PC-9 (cell line): ENCODE data around the gene SLFN11. TPM values are rescaled to one million over a fixed set of nuclear protein-coding genes. Genes with fewer than 3 reads are reported as not detected.

Source experiments
- BruUV-seq: library from RNA; stranded (reverse); fragments of 400-500 nt; replicated peaks from 2 replicates; lab custom pipeline; 2021; lab: Mats Ljungman, UMichigan
- CTCF ChIA-PET: fragments of 300-600 bp; sonication (Branson Sonifier 250); formaldehyde crosslinking; loops from one replicate; lab custom pipeline; 2022; ENCODE audit warnings: antibody characterized with exemption; lab: Charles Lee
- POLR2A ChIA-PET: fragments of 300-600 bp; sonication (Branson Sonifier 250); formaldehyde crosslinking; loops from one replicate; lab custom pipeline; 2022; ENCODE audit warnings: antibody characterized with exemption; ENCODE audit not compliant: unreplicated experiment; lab: Charles Lee
- DNase-seq, 2 experiments: peaks; one replicate each; pipeline versions ENCODE4 v3.0.0 to v3.0.0-alpha.2; 2015 to 2022; ENCODE audit warnings: mixed read lengths in 1 of 2
- H2AFZ ChIP-seq: fragments of 200-600 bp; sonication (generic); 2 replicates; pipeline ENCODE4 v1.8.1; 2017; ENCODE audit warnings: antibody characterized with exemption
- H3F3A ChIP-seq: fragments of 200-600 bp; sonication (generic); 2 replicates; pipeline ENCODE4 v1.8.1; 2017; ENCODE audit warnings: antibody characterized with exemption, mild to moderate bottlenecking, low read depth; ENCODE audit not compliant: insufficient read depth
- H3K27ac ChIP-seq: fragments of 200-600 bp; sonication (generic); 2 replicates; pipeline ENCODE4 v1.6.1; 2016; ENCODE audit warnings: mixed run types
- H3K27me3 ChIP-seq: fragments of 200-600 bp; sonication (generic); 2 replicates; pipeline ENCODE4 v1.6.1; 2016; ENCODE audit warnings: low read depth, mixed run types; ENCODE audit not compliant: insufficient read depth
- H3K36me3 ChIP-seq: fragments of 200-600 bp; sonication (generic); 2 replicates; pipeline ENCODE4 v1.6.1; 2016; ENCODE audit warnings: low read depth, mixed run types
- H3K4me1 ChIP-seq: fragments of 200-600 bp; sonication (generic); replicated peaks from 2 replicates; pipeline ENCODE4 v1.6.1; 2016; ENCODE audit warnings: mixed run types; ENCODE audit not compliant: insufficient read depth
- H3K4me2 ChIP-seq: fragments of 200-600 bp; sonication (generic); 2 replicates; pipeline ENCODE4 v1.6.1; 2017; ENCODE audit warnings: mixed run types
- H3K4me3 ChIP-seq: fragments of 200-600 bp; sonication (generic); 2 replicates; pipeline ENCODE4 v1.6.1; 2016; ENCODE audit warnings: mixed run types
- H3K79me2 ChIP-seq: fragments of 200-600 bp; sonication (generic); 2 replicates; pipeline ENCODE4 v1.6.1; 2017; ENCODE audit warnings: low read depth, mixed run types
- H3K9me2 ChIP-seq: fragments of 200-600 bp; sonication (generic); 2 replicates; pipeline ENCODE4 v1.8.1; 2017; ENCODE audit warnings: mild to moderate bottlenecking; ENCODE audit not compliant: insufficient read depth
- H3K9me3 ChIP-seq: fragments of 200-600 bp; sonication (generic); 2 replicates; pipeline ENCODE4 v1.8.1; 2016; ENCODE audit warnings: low read depth; ENCODE audit not compliant: insufficient read depth
- H4K20me1 ChIP-seq: fragments of 200-600 bp; sonication (generic); 2 replicates; pipeline ENCODE4 v1.8.1; 2017; ENCODE audit not compliant: insufficient read depth
- CTCF ChIP-seq: fragments of 200-600 bp; sonication (generic); conservative IDR thresholded peaks from 2 replicates; pipeline ENCODE4 v1.6.1; 2017; ENCODE audit warnings: mixed run types, antibody characterized with exemption, mild to moderate bottlenecking, moderate library complexity
- EZH2 ChIP-seq: fragments of 200-600 bp; sonication (generic); IDR thresholded peaks from 2 replicates; pipeline ENCODE4 v1.8.0; 2017; ENCODE audit warnings: antibody characterized with exemption, low read depth
- intact Hi-C: fragments of 100-400 bp; cut with micrococcal nuclease; formaldehyde crosslinking; loops from one replicate; pipeline ENCODE4 v1.10.0; 2022; ENCODE audit not compliant: unreplicated experiment
- total RNA-seq: library from RNA; stranded (reverse); gene quantifications from 2 replicates; pipeline ENCODE4 v1.2.3, GENCODE V29; 2021

Gene SLFN11
- total RNA-seq, 1 experiment from 2014 or later: 0.46 TPM

- Histone ChIP-seq H2AFZ (no peak overlapping the region), H3F3A (no peaks in the 10 kb centered on the region), H3K4me3 (no peak overlapping the region), H3K9me3 (no peaks in the 10 kb centered on the region), H3K4me1 (peaks cover 15% of the 10 kb centered on the region; the same call in 1 of the 2 replicates), H3K9me2 (no peaks in the 10 kb centered on the region), H3K27me3 (peaks cover 53% of the 10 kb centered on the region), H4K20me1 (no peaks in the 10 kb centered on the region), H3K4me2 (peak overlapping the region; percentile 78), H3K79me2 (no peaks in the 10 kb centered on the region), H3K27ac (no peak overlapping the region), H3K36me3 (no peaks in the 10 kb centered on the region)
- BruUV-seq: no TSS peak
- CTCF ChIA-PET: no interaction called here
- intact Hi-C loops: loop anchor here (10.0 kb wide), 2 partner anchors 78 to 92 kb away; no protein-coding TSS in a partner anchor
- TF ChIP-seq EZH2 (no peak), CTCF (no peak)
- DNase-seq: peak; percentile 27 to 67
- POLR2A ChIA-PET: no interaction called here
Observed at GRCh38 chr17:35372846-35373533, 431 bp downstream of the SLFN11 start.

GRCh38 chr17:35371934-35372333 lies 1.5 kb downstream of the SLFN11 start:
- Histone ChIP-seq H3K4me3 (no peak overlapping the region), H3K9me3 (no peaks in the 10 kb centered on the region), H3K36me3 (no peaks in the 10 kb centered on the region), H3K27ac (no peak overlapping the region), H4K20me1 (no peaks in the 10 kb centered on the region), H3K4me2 (no peak overlapping the region), H3F3A (no peaks in the 10 kb centered on the region), H3K79me2 (no peaks in the 10 kb centered on the region), H3K27me3 (peaks cover 59% of the 10 kb centered on the region), H3K4me1 (peaks cover 15% of the 10 kb centered on the region; the same call in 1 of the 2 replicates), H3K9me2 (no peaks in the 10 kb centered on the region), H2AFZ (no peak overlapping the region)
- intact Hi-C loops: loop anchor here (10.0 kb wide), 2 partner anchors 77 to 93 kb away; no protein-coding TSS in a partner anchor
- no peak for TF ChIP-seq EZH2
- TF ChIP-seq CTCF: no peak
- ChIA-PET POLR2A (no interaction called here), CTCF (no interaction called here)
- DNase-seq: no peak
- BruUV-seq: no TSS peak

- intact Hi-C loops: no loop called here
- CTCF ChIA-PET: no interaction called here
- BruUV-seq: no TSS peak
- Histone ChIP-seq H3K4me1 (peaks cover 2% of the 10 kb centered on the region; the same call in 1 of the 2 replicates), H3K27ac (no peak overlapping the region), H2AFZ (no peak overlapping the region), H3K27me3 (peaks cover 60% of the 10 kb centered on the region), H3K79me2 (no peaks in the 10 kb centered on the region), H3K9me2 (no peaks in the 10 kb centered on the region), H3K36me3 (no peaks in the 10 kb centered on the region), H3K4me2 (no peak overlapping the region), H3F3A (no peaks in the 10 kb centered on the region), H3K4me3 (no peak overlapping the region), H3K9me3 (no peaks in the 10 kb centered on the region), H4K20me1 (no peaks in the 10 kb centered on the region)
- POLR2A ChIA-PET: no interaction called here
- TF ChIP-seq CTCF (no peak), EZH2 (no peak)
- DNase-seq: no peak
Observed at GRCh38 chr17:35368081-35368830, 5.2 kb downstream of the SLFN11 start.
